ENCODE measurements around the gene RAPGEF3.
A peak's percentile ranks its signal among the peaks of the same experiment; 100 is the strongest.

The RAPGEF3 gene

GRCh38 chr12:47741340-47741703 is 17.4 kb downstream of the RAPGEF3 start:
- peak; percentile 44 for DNase-seq

- DNase-seq = no peak
These were observed 17.9 kb downstream of the RAPGEF3 start for GRCh38 chr12:47740606-47741339.

- DNase-seq = no peak
These were observed 18.7 kb downstream of the RAPGEF3 start for GRCh38 chr12:47739979-47740378.

- no peak for DNase-seq
These were observed 19.4 kb downstream of the RAPGEF3 start for GRCh38 chr12:47739297-47739696.

GRCh38 chr12:47737936-47738594 is 20.6 kb downstream of the RAPGEF3 start:
- no peak for DNase-seq

GRCh38 chr12:47736877-47737676 is 21.6 kb downstream of the RAPGEF3 start:
- no peak for DNase-seq

GRCh38 chr12:47736216-47736615 is 22.5 kb downstream of the RAPGEF3 start:
- no peak for DNase-seq

- DNase-seq = no peak
These were observed 23.0 kb downstream of the RAPGEF3 start for GRCh38 chr12:47735649-47736048.

GRCh38 chr12:47734725-47735480 is 23.8 kb downstream of the RAPGEF3 start:
- no peak for DNase-seq

- no peak for DNase-seq
These were observed 25.5 kb downstream of the RAPGEF3 start for GRCh38 chr12:47733142-47733541.

- DNase-seq = no peak
These were observed 26.2 kb downstream of the RAPGEF3 start for GRCh38 chr12:47732504-47732903.

- DNase-seq = no peak
These were observed 27.0 kb downstream of the RAPGEF3 start for GRCh38 chr12:47731723-47732122.

- no peak for DNase-seq
These were observed 28.3 kb downstream of the RAPGEF3 start for GRCh38 chr12:47730341-47730744.

GRCh38 chr12:47729233-47729632 is 29.4 kb downstream of the RAPGEF3 start:
- no peak for DNase-seq

- no peak for DNase-seq
These were observed 32.8 kb downstream of the RAPGEF3 start for GRCh38 chr12:47725893-47726292.

- no peak for DNase-seq
These were observed 33.4 kb downstream of the RAPGEF3 start, which contains the start of gene ENDOU for GRCh38 chr12:47725091-47725772. ENDOU (minus strand) TSS chr12:47725490; CDS start chr12:47725413, 77 bp downstream.

- DNase-seq = no peak
These were observed 35.6 kb downstream of the RAPGEF3 start for GRCh38 chr12:47722941-47723631.

GRCh38 chr12:47722136-47722834 is 36.4 kb downstream of the RAPGEF3 start:
- no peak for DNase-seq

- no peak for DNase-seq
These were observed 37.2 kb downstream of the RAPGEF3 start for GRCh38 chr12:47721431-47721973.

GRCh38 chr12:47718531-47718930 is 40.1 kb downstream of the RAPGEF3 start:
- no peak for DNase-seq

Data from stimulated activated naive CD4-positive, alpha-beta T cell treated with Interleukin-2 at 50 U/mL for 16 hours (primary cell).